Ovary (tissue), 9 donors: ENCODE data around the gene SNX30. TPM values are rescaled to one million over a fixed set of nuclear protein-coding genes. Genes with fewer than 3 reads are reported as not detected.

ENCODE experiments used
- DNase-seq, 5 donors: peaks; one replicate each; pipeline ENCODE4 v3.0.0-alpha.2; 2019 to 2020
- H3K27ac ChIP-seq, 2 donors: fragments of 200-600 bp; one replicate each; pipeline versions ENCODE4 v1.5.1 to v1.8.0; 2019 to 2022
- H3K27me3 ChIP-seq: fragments of 200-600 bp; one replicate; pipeline ENCODE4 v1.8.0; 2022
- H3K36me3 ChIP-seq: fragments of 200-600 bp; sonication (generic); one replicate; pipeline ENCODE4 v1.5.1; 2019
- H3K4me1 ChIP-seq: one replicate; pipeline ENCODE4 v1.8.1; 2013; ENCODE audit warnings: mild to moderate bottlenecking, moderate library complexity; ENCODE audit not compliant: insufficient read depth
- H3K4me3 ChIP-seq: fragments of 200-600 bp; sonication (generic); one replicate; pipeline ENCODE4 v1.5.1; 2017
- H3K9me3 ChIP-seq, 2 donors: fragments of 200-600 bp in 1 of 2; sonication (generic) in 1 of 2; one replicate each; pipeline versions ENCODE4 v1.5.1 to v1.8.1; 2013 to 2019; ENCODE audit warnings: mild to moderate bottlenecking in 1 of 2, moderate library complexity in 1 of 2
- CTCF ChIP-seq, 3 donors: fragments of 450-650 bp in 2 of 3; fragments of 200-600 bp in 1 of 3; IDR thresholded peaks; one replicate each; pipeline versions ENCODE4 v1.5.1 to v1.8.0; 2016 to 2022; ENCODE audit warnings: antibody characterized with exemption in 3 of 3, mild to moderate bottlenecking in 1 of 3
- EP300 ChIP-seq: sonication (generic); formaldehyde crosslinking; IDR thresholded peaks from one replicate; pipeline ENCODE4 v1.6.1; 2017; ENCODE audit warnings: antibody characterized with exemption
- POLR2A ChIP-seq: fragments of 450-650 bp; IDR thresholded peaks from one replicate; pipeline ENCODE4 v1.6.1; 2017; ENCODE audit warnings: antibody characterized with exemption, mild to moderate bottlenecking, moderate library complexity
- WGBS, 3 donors: extraction: QIAGEN DNeasy Blood & Tissue Kit in 1 of 3; methylation state at CpG; one replicate each; pipeline versions ENCODE4 v1.1.5 to v1.1.7; 2013 to 2017; 5-methylcytosine and 5-hydroxymethylcytosine counted together
- intact Hi-C, 4 donors: fragments of 100-400 bp; cut with DNase I; formaldehyde crosslinking; loops; one replicate each; pipeline versions ENCODE4 v1.11.0 to v1.15.1; 2022 to 2023
- polyA plus RNA-seq, 2 donors: library from polyadenylated mRNA; stranded (reverse); fragments of 200-250 nt in 1 of 2; fragments of 350-450 nt in 1 of 2; fragmentation: Illumina TruSeq in 1 of 2; extraction: RNeasy Lipid Tissue Mini Kit (QIAGEN cat#74804) in 1 of 2; gene quantifications; one replicate each; pipeline ENCODE4 v1.2.3, GENCODE V29; 2013 to 2014
- total RNA-seq, 7 donors: library from RNA; depleted of rRNA in 2 of 7; stranded (reverse); fragments of >200 nt in 2 of 7; fragmentation: NEBNext Ultra II Directional in 3 of 7; extraction: Animal tissue kit (Norgen Biotek cat#: 25700) in 3 of 7; gene quantifications; one replicate each; pipeline versions ENCODE4 v1.1.0 to v1.2.4, GENCODE V29; 2016 to 2023
- donor health status: DM: no; HTN: no; CAD: no; lungs with moderate emphysema.
- donor health status: DM: no; HTN: no; CAD: no.
- donor health status: Bipolar disorder and iron deficiency.
- donor health status: DM: yes; HTN: yes; CAD: no.
- donor health status: DM: no; HTN: no; CAD: no.
- donor health status: DM: yes; HTN: yes; CAD: no.

SNX30 gene
- total and polyA plus RNA-seq, 9 donors: 4.3 to 11.8 (median 8.8) TPM

- no peak overlapping the region for H3K4me3 ChIP-seq
- no peaks in the 10 kb centered on the region for H3K27me3 ChIP-seq
- H3K4me1 ChIP-seq: no peaks in the 10 kb centered on the region
- no peak for DNase-seq
- H3K9me3 ChIP-seq: no peaks in the 10 kb centered on the region
- no peaks in the 10 kb centered on the region for H3K36me3 ChIP-seq
- H3K27ac ChIP-seq: no peak overlapping the region
- TF ChIP-seq POLR2A (no peak), EP300 (no peak), CTCF (IDR thresholded peaks at IDR 0.05) (no peak)
- WGBS, 3 donors: 86 to 89% (median 88%) methylated on average over 6 of the region's 6 CpGs
- intact Hi-C loops: loop anchor here in 1 of 4 donors (10.0 kb wide), 1 partner anchor 717 kb away; no protein-coding TSS in a partner anchor
Observed at GRCh38 chr9:112811518-112811917, 61.0 kb downstream of the SNX30 start.

GRCh38 chr9:112815868-112816267 lies 65.3 kb downstream of the SNX30 start:
- Histone ChIP-seq H3K36me3 (no peaks in the 10 kb centered on the region), H3K4me1 (peaks cover 1% of the 10 kb centered on the region), H3K27ac (no peak overlapping the region), H3K9me3 (no peaks in the 10 kb centered on the region), H3K27me3 (no peaks in the 10 kb centered on the region), H3K4me3 (no peak overlapping the region)
- TF ChIP-seq CTCF (IDR thresholded peaks at IDR 0.05): no peak
- no peak for TF ChIP-seq POLR2A
- no peak for TF ChIP-seq EP300
- WGBS, 3 donors: 83 to 92% (median 85%) methylated on average over 8 of the region's 8 CpGs
- no peak for DNase-seq
- intact Hi-C loops: loop anchor here in 1 of 4 donors (10.0 kb wide), 1 partner anchor 721 kb away; no protein-coding TSS in a partner anchor

- Histone ChIP-seq H3K36me3 (no peaks in the 10 kb centered on the region), H3K4me3 (no peak overlapping the region), H3K27ac (no peak overlapping the region), H3K27me3 (no peaks in the 10 kb centered on the region), H3K9me3 (no peaks in the 10 kb centered on the region), H3K4me1 (peaks cover 1% of the 10 kb centered on the region)
- 75 to 91% (median 84%) methylated on average over 5 of the region's 5 CpGs for WGBS, 3 donors
- intact Hi-C loops: loop anchor here in 1 of 4 donors (10.0 kb wide), 1 partner anchor 723 kb away; no protein-coding TSS in a partner anchor
- no peak for TF ChIP-seq EP300
- TF ChIP-seq CTCF (IDR thresholded peaks at IDR 0.05): no peak
- no peak for TF ChIP-seq POLR2A
- no peak for DNase-seq
Observed at GRCh38 chr9:112817860-112818203, 67.3 kb downstream of the SNX30 start.

- H3K27ac ChIP-seq: no peak overlapping the region
- DNase-seq: peak; percentile 27 to 50 (median 37)
- TF ChIP-seq CTCF (IDR thresholded peaks at IDR 0.05) (peak; percentile 11 to 57 (median 37)), POLR2A (no peak), EP300 (no peak)
- H3K9me3 ChIP-seq: no peaks in the 10 kb centered on the region
- H3K27me3 ChIP-seq: no peaks in the 10 kb centered on the region
- peaks cover 1% of the 10 kb centered on the region for H3K4me1 ChIP-seq
- whole genome bisulfite sequencing, 3 donors: 44 to 53% (median 52%) methylated on average over 7 of the region's 7 CpGs
- intact Hi-C loops: loop anchor here in 1 of 4 donors (10.0 kb wide), 1 partner anchor 725 kb away; no protein-coding TSS in a partner anchor
- H3K36me3 ChIP-seq: no peaks in the 10 kb centered on the region
- no peak overlapping the region for H3K4me3 ChIP-seq
Observed at GRCh38 chr9:112819635-112820496, 69.3 kb downstream of the SNX30 start.
